GM12875 (cell line): ENCODE results near the gene GNG4.
"Not testable (repeated sequence)": the region's sequence is repeated elsewhere in the genome, so short reads cannot be mapped to it uniquely, and the experiment has no call there.

Source experiments
- H3K4me3 ChIP-seq: one replicate; pipeline ENCODE4 v1.5.1; 2011; ENCODE audit warnings: low read depth, low read length, control low read depth
- CTCF ChIP-seq: IDR thresholded peaks from 2 replicates; pipeline ENCODE4 v1.5.1; 2011; ENCODE audit warnings: low read depth, mild to moderate bottlenecking, control low read depth, inconsistent platforms, low read length, moderate library complexity, borderline replicate concordance; ENCODE audit not compliant: insufficient read depth

The GNG4 gene

GRCh38 chr1:235549351-235550139, 100.0 kb downstream of the GNG4 start:
- no peak overlapping the region for H3K4me3 ChIP-seq
- no peak for TF ChIP-seq CTCF

DNA sequence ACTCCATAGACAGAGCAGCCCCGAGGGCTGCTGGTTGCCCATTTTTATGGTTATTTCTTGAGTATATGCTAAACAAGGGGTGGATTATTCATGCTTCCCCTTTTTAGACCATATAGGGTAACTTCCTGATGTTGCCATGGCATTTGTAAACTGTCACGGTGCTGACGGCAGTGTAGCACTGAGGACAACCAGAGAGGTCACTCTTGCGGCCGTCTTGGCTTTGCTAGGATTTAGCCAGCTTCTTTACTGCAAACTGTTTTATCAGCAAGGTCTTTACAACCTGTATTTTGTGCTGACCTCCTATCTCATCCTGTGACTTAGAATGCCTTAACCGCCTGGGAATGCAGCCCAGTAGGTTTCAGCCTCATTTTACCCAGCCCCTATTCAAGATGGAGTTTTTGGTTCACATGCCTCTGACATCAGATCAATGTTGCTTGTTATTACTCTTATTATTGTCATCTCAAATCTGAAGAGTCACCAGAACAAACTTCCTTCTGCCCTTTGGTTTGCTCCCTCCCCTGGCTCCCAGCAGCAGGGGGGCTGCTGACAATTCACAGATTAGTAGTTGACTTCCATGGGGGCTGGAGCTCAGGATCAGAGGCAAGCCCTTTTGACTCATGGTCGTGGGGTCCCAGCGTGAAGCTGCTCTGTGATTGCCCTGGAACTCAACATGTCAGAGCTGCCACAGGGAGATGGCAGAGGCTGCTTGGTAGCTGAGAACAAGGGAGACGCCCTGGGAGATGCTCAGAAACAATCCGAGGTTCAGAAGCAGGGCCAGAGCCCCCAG, 103.0 kb downstream of the GNG4 start:
- H3K4me3 ChIP-seq = not testable (repeated sequence)

DNA sequence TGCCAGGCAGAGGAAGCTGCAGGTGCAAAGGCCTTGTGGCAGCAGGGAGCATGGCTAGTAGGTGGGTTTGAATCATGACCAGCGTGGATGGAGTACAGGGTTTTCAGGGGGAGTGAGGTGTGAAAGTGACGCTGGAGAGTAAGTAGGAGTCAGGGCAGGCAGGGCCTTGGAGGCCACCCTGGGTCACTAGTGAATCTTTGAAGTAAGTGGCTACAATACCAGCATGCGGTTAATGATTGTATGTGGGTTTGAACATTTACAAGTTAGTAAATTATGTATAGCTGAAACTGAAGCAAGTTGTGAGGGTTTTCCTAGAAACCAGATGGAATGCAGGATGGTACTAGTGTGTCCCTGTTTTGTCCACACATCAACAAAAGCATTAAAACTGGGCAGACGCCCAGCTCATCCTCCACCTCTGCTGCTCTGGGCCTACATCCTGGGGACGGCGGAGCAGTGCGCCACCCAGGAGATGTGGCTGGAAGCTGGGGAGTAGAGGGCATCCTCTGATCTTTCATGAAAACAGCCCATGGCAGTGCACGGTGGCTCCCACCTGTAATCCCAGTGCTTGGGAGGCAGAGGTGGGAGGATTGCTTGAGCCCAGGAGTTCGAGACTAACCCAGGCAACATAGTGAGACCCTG, 104.2 kb downstream of the GNG4 start:
- TF ChIP-seq CTCF = no peak
- no peak overlapping the region for H3K4me3 ChIP-seq

GRCh38 chr1:235542845-235543244, 106.7 kb downstream of the GNG4 start:
- H3K4me3 ChIP-seq = not testable (repeated sequence)

- TF ChIP-seq CTCF = no peak
- H3K4me3 ChIP-seq = no peak overlapping the region
Measured at GRCh38 chr1:235533476-235534168, 116.0 kb downstream of the GNG4 start.

DNA sequence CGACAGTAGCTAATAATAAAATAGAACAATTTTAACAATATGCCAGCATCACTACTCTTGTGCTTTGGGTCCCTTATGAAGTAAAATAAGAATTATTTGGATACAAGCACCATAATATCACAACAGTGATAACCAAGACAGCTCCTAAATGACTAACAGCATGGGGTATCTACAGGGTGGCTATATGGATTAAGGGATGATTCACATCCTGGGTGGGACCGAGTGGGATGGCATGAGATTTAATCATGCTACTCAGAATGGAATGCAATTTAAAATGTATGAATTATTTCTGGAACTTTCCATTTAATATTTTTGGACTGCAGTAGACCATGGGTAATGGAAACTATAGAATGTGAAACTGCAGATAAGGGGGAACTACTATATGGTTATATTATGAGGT, 117.2 kb downstream of the GNG4 start:
- no peak for TF ChIP-seq CTCF
- H3K4me3 ChIP-seq = no peak overlapping the region

- H3K4me3 ChIP-seq = no peak overlapping the region
- TF ChIP-seq CTCF = no peak
Measured at GRCh38 chr1:235527196-235527814, 122.3 kb downstream of the GNG4 start.
